Mucosa of stomach (tissue), 1 donor: ENCODE measurements around the gene GNAZ.

Experiments used
- H3K27me3 ChIP-seq: one replicate; pipeline ENCODE4 v1.7.0; 2013; ENCODE audit warnings: mild to moderate bottlenecking, low read length; ENCODE audit not compliant: control insufficient read depth, insufficient read depth
- H3K36me3 ChIP-seq: one replicate; pipeline ENCODE4 v1.7.0; 2013; ENCODE audit warnings: low read length; ENCODE audit not compliant: control insufficient read depth, insufficient read depth
- H3K4me1 ChIP-seq: one replicate; pipeline ENCODE4 v1.7.0; 2013; ENCODE audit warnings: mild to moderate bottlenecking, low read length; ENCODE audit not compliant: control insufficient read depth, insufficient read depth
- H3K4me3 ChIP-seq: one replicate; pipeline ENCODE4 v1.7.0; 2013; ENCODE audit warnings: low read length
- H3K9ac ChIP-seq: one replicate; pipeline ENCODE4 v1.7.0; 2013; ENCODE audit warnings: mild to moderate bottlenecking, low read length, moderate library complexity
- H3K9me3 ChIP-seq: one replicate; pipeline ENCODE4 v1.7.0; 2013; ENCODE audit warnings: mild to moderate bottlenecking, low read length, moderate library complexity; ENCODE audit not compliant: control insufficient read depth
- donor health status: Pancreatic carcinoma.

GNAZ gene

GRCh38 chr22:23161029-23161428 is 90.7 kb downstream of the GNAZ start:
- Histone ChIP-seq H3K4me1 (peaks cover 13% of the 10 kb centered on the region), H3K9ac (no peak overlapping the region), H3K36me3 (no peaks in the 10 kb centered on the region), H3K4me3 (no peak overlapping the region), H3K9me3 (no peaks in the 10 kb centered on the region), H3K27me3 (no peaks in the 10 kb centered on the region)

GRCh38 chr22:23161574-23161973 is 91.3 kb downstream of the GNAZ start:
- H3K36me3 ChIP-seq, result no peaks in the 10 kb centered on the region
- H3K27me3 ChIP-seq, result no peaks in the 10 kb centered on the region

DNA sequence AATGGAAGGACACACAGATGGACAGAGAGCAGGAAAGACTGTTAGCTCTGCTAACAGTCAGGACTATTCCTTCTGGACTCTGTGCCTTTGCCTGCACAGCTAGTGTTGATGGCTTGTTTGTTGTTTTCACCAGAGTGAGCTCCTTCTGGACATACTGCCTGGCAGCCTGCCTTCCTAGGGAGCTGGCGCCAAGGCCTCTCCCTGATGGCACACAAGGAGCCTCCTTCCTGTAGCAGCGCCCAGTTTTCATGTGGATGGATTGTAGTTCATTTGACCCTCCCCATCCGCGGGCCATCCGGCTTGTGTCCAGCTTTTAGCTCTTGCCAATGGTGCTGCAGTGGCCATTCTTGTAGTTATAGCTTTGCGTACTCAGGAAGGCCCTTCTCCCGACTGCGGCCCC is 93.3 kb downstream of the GNAZ start:
- Histone ChIP-seq H3K9me3 (no peaks in the 10 kb centered on the region), H3K4me1 (peaks cover 6% of the 10 kb centered on the region), H3K4me3 (no peak overlapping the region), H3K27me3 (no peaks in the 10 kb centered on the region), H3K9ac (no peak overlapping the region), H3K36me3 (no peaks in the 10 kb centered on the region)

More at GRCh38 chr22:23161574-23161973, 91.3 kb downstream of the GNAZ start:
- Histone ChIP-seq H3K9me3 (no peaks in the 10 kb centered on the region), H3K9ac (no peak overlapping the region), H3K4me3 (no peak overlapping the region), H3K4me1 (peaks cover 13% of the 10 kb centered on the region)

DNA sequence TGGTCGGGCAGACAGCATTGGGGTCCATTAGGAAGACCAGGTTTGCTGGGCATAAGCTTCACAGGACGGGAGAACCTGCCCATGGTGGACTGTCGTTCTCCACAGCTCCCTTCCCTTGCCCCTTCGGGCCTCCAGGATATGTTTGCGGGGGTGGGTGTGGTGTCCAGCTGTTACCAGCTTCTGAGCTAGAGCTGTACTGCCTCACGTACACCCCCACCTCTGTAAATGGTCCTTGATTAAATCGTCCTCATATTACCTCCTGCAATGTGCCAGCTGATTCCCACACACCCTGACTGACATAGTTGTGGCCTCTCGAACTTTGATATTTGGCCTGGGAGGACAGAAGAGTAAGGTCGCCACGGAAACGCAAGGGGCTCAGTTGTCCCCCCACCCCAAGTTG is 93.8 kb downstream of the GNAZ start:
- Histone ChIP-seq H3K9ac (no peak overlapping the region), H3K9me3 (no peaks in the 10 kb centered on the region)

GRCh38 chr22:23166042-23166831 is 95.9 kb downstream of the GNAZ start:
- Histone ChIP-seq H3K4me1 (peaks cover 6% of the 10 kb centered on the region), H3K9me3 (no peaks in the 10 kb centered on the region), H3K9ac (no peak overlapping the region), H3K36me3 (no peaks in the 10 kb centered on the region), H3K4me3 (no peak overlapping the region), H3K27me3 (no peaks in the 10 kb centered on the region)

More for the DNA sequence above, 93.8 kb downstream of the GNAZ start:
- H3K27me3 ChIP-seq, result no peaks in the 10 kb centered on the region
- H3K4me3 ChIP-seq, result no peak overlapping the region
- no peaks in the 10 kb centered on the region for H3K36me3 ChIP-seq
- peaks cover 6% of the 10 kb centered on the region for H3K4me1 ChIP-seq

- H3K4me1 ChIP-seq, result peaks cover 6% of the 10 kb centered on the region
- no peak overlapping the region for H3K4me3 ChIP-seq
- H3K9ac ChIP-seq, result no peak overlapping the region
- H3K36me3 ChIP-seq, result no peaks in the 10 kb centered on the region
- no peaks in the 10 kb centered on the region for H3K9me3 ChIP-seq
- no peaks in the 10 kb centered on the region for H3K27me3 ChIP-seq
Observed at GRCh38 chr22:23166841-23167616, 96.7 kb downstream of the GNAZ start.

GRCh38 chr22:23168391-23169042 is 98.2 kb downstream of the GNAZ start:
- Histone ChIP-seq H3K4me1 (peaks cover 6% of the 10 kb centered on the region), H3K4me3 (no peak overlapping the region), H3K27me3 (no peaks in the 10 kb centered on the region), H3K9me3 (no peaks in the 10 kb centered on the region), H3K36me3 (no peaks in the 10 kb centered on the region), H3K9ac (no peak overlapping the region)

GRCh38 chr22:23169043-23169406 is 98.7 kb downstream of the GNAZ start:
- Histone ChIP-seq H3K36me3 (no peaks in the 10 kb centered on the region), H3K27me3 (no peaks in the 10 kb centered on the region), H3K4me3 (no peak overlapping the region), H3K9ac (no peak overlapping the region), H3K4me1 (peaks cover 2% of the 10 kb centered on the region), H3K9me3 (no peaks in the 10 kb centered on the region)
